Esophagus muscularis mucosa (tissue), 3 donors: Measurements from ENCODE around the gene LRCOL1.

ENCODE experiments used
- CTCF ChIP-seq, 3 experiments: fragments of 200-600 bp in 2 of 3; fragments of 450-650 bp in 1 of 3; sonication (generic) in 2 of 3; IDR thresholded peaks; one replicate each; pipeline ENCODE4 v1.5.1; 2017 to 2019; ENCODE audit warnings: antibody characterized with exemption in 3 of 3, mild to moderate bottlenecking in 2 of 3, moderate library complexity in 1 of 3
- POLR2AphosphoS5 ChIP-seq, 2 donors: sonication (generic); formaldehyde crosslinking; IDR thresholded peaks; one replicate each; pipeline ENCODE4 v1.6.1; 2017; ENCODE audit warnings: antibody characterized with exemption in 2 of 2

DNA sequence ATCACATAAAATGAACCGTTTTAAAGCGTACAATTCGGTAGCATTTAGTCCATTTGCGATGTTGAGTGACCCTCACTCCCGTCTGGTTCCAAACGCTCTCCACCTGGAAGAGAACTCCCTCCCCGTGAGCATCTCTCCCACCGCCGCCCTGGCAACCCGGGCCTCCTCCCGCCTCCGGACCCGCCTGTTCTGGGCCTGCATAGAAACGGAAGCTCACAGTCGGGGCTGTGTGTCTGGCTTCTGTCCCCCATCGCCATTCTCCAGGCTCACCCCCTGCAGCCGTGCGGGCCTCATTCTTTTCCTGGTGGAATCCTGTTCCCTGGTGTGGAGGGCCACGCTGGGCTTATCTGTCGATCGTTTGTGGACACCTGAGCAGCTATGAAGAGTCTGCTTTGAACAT is 17.3 kb downstream of the LRCOL1 start:
- TF ChIP-seq POLR2AphosphoS5 (IDR thresholded peaks at IDR 0.05) = no peak
- TF ChIP-seq CTCF (IDR thresholded peaks at IDR 0.05) = no peak
